ENCODE data around the gene DACH1. TPM values are rescaled to one million over a fixed set of nuclear protein-coding genes. Genes with fewer than 3 reads are reported as not detected.

Gene DACH1
- total RNA-seq, 1 donor from 2014 or later = 4.9 TPM

- intact Hi-C loops (cut with DNase I) = no loop called here
- DNase-seq (ENCODE audit: low spot score) (no peak), ATAC-seq (no peak)
Observed at GRCh38 chr13:71540098-71540497, 326.9 kb downstream of the DACH1 start.

DNA sequence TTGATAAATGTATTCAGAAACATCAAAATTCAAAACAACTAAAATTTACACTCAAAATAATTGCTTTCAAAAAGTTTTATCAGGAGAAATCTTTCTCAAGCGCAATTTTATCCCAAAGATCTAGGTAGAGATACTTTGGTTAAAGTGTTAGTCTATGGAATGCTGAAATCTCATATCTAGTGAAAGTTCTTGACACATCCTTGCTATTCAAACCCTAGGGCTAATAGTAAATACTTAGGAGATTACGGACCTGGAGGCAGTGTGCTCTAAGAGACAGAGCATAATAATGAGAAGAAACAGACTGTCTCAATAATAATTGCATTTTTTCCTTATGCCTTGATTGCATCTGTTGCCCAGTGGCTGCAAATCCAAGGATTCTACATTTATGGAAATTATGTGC lies 330.8 kb downstream of the DACH1 start:
- no peak for ATAC-seq
- intact Hi-C loops (cut with DNase I) = no loop called here

GRCh38 chr13:71524613-71525304 lies 342.2 kb downstream of the DACH1 start:
- ATAC-seq (no peak), DNase-seq (ENCODE audit: low spot score) (no peak)
- intact Hi-C loops (cut with DNase I) = loop anchor here (5.0 kb wide), 1 partner anchor 308 kb away; no protein-coding TSS in a partner anchor

More for the DNA sequence above, 330.8 kb downstream of the DACH1 start:
- no peak for DNase-seq (ENCODE audit: low spot score)

DNA sequence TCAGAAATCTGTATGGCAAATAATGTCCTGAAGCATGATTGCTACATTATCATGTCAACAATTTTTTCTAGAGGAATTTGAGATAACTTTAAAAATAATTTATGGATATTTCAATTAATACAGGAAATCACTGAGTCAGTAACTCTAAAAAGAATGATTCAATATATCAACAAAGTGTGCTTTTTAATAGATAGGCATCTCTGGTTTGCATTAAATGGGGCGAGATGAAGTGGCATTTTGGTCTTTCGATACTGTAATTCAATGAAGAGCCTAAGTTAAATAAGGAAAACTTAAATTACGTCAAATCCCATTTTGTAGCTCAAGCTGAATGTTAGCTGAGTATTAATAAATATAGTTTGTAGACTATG lies 342.8 kb downstream of the DACH1 start:
- intact Hi-C loops (cut with DNase I) = no loop called here
- DNase-seq (ENCODE audit: low spot score) (no peak), ATAC-seq (no peak)

DNA sequence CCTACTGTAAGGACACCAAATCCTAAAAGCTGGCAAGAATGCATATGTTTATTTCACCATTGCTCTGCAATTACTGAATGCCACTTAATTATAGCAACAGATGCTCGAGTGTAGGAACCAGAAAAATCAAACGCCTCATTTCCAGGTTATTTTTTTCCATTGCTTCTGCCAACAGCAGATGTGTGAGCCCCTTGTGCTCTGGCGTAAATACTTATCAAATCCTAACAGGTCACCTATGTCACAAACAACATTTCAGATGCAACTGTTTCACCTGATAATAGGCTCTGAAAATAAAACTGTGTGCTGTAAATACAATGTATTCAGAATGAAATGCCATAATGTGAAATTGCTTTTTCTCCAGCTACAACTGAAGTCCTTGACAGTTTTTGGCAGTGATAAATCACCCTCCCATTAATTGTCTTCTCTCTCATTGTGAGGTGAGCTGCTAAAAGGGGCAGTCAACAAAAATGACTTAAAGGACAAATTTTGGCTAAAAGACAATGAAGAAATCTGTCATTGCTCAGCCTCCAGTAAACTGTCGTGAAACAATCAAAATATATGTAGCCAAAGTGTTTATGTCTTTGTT lies 344.0 kb downstream of the DACH1 start:
- no peak for DNase-seq (ENCODE audit: low spot score)
- intact Hi-C loops (cut with DNase I) = no loop called here
- ATAC-seq = no peak

GRCh38 chr13:71517004-71517403 lies 350.0 kb downstream of the DACH1 start:
- intact Hi-C loops (cut with DNase I) = no loop called here
- DNase-seq (ENCODE audit: low spot score) (no peak), ATAC-seq (no peak)

- ATAC-seq = no peak
Observed at GRCh38 chr13:71516521-71516920, 350.5 kb downstream of the DACH1 start.

GRCh38 chr13:71515744-71516038 lies 351.3 kb downstream of the DACH1 start:
- ATAC-seq (no peak), DNase-seq (ENCODE audit: low spot score) (no peak)
- intact Hi-C loops (cut with DNase I) = no loop called here

More at GRCh38 chr13:71516521-71516920, 350.5 kb downstream of the DACH1 start:
- intact Hi-C loops (cut with DNase I) = no loop called here
- DNase-seq (ENCODE audit: low spot score) = no peak

GRCh38 chr13:71514900-71515743 lies 351.9 kb downstream of the DACH1 start:
- DNase-seq (ENCODE audit: low spot score) (no peak), ATAC-seq (no peak)
- intact Hi-C loops (cut with DNase I) = no loop called here

DNA sequence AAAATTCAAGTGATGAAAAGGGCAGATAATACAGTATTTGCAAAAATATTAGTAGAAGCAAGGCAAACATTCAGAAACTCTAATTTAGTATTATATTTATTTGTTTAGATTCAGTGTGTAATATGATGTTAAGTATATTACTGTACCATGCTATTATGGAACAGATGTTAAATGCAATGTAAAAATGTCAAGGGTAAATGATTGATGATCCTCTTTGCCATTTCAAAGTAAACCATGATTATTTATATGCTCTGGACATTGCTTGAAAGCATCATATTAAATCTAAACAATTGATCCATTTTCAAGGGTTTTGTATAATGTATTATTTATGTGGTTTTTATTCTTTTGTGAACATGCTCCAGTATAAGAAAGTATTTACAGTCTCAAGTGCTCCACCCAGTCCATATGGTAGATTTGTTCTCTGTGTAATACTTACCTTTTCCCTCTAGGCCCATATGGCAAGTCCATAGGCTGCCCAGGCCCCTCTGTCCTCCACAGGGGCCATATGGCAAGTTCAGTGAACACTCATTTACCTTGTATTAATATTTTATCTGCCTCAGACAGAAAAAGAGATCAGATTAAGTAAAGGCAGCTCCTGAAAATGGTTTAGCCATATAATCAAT lies 353.5 kb downstream of the DACH1 start:
- DNase-seq (ENCODE audit: low spot score) (no peak), ATAC-seq (no peak)
- intact Hi-C loops (cut with DNase I) = no loop called here

- no peak for ATAC-seq
- intact Hi-C loops (cut with DNase I) = no loop called here
- DNase-seq (ENCODE audit: low spot score) = no peak
Observed at GRCh38 chr13:71503781-71504180, 363.2 kb downstream of the DACH1 start.

- no peak for DNase-seq (ENCODE audit: low spot score)
- intact Hi-C loops (cut with DNase I) = no loop called here
- no peak for ATAC-seq
Observed at GRCh38 chr13:71499944-71500514, 367.0 kb downstream of the DACH1 start.

DNA sequence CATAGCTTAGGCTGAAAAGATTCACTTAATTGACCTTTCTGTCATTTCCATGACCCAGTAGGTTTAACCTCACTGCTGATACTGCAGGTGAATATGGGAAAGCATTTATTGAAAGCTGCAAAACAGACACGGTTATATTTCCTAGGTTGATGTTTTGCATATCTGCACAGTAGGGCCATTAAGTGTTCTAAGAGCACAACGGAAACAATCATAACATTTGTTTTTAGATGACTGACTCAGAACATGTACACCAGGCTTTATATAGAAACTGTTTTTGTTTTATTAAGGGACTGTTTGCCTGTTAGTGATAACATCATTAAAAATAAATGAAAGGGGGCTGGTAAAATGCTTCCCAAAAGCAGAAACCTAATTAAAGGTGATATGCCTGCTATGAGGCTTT lies 367.8 kb downstream of the DACH1 start:
- ATAC-seq = no peak
- no peak for DNase-seq (ENCODE audit: low spot score)
- intact Hi-C loops (cut with DNase I) = no loop called here

GRCh38 chr13:71493189-71493588 lies 373.8 kb downstream of the DACH1 start:
- intact Hi-C loops (cut with DNase I) = no loop called here
- DNase-seq (ENCODE audit: low spot score) = no peak
- ATAC-seq = no peak

- intact Hi-C loops (cut with DNase I) = no loop called here
- DNase-seq (ENCODE audit: low spot score) = no peak
- ATAC-seq = no peak
Observed at GRCh38 chr13:71492346-71492871, 374.6 kb downstream of the DACH1 start.

- no peak for ATAC-seq
- intact Hi-C loops (cut with DNase I) = no loop called here
- no peak for DNase-seq (ENCODE audit: low spot score)
Observed at GRCh38 chr13:71491010-71491409, 376.0 kb downstream of the DACH1 start.

DNA sequence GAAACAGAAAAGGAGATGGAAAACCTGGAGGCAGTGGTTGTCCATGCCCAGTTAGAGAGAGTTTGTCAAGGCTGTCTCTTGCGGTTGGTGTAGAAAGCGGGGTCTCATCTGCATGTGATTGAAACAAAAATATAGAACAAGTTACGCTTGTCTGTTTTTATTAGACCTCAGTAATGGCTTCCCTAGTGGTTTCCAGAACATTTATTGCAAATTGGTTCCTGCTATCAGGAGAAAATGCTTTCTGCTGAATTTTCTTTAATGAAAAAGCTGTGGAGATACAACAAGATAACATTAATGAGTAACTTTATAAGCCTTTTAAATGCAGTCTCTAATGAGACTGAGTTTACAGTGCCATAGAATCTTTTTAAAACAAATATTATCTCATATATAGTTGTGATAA lies 378.0 kb downstream of the DACH1 start:
- ATAC-seq (no peak), DNase-seq (ENCODE audit: low spot score) (no peak)
- intact Hi-C loops (cut with DNase I) = no loop called here

DNA sequence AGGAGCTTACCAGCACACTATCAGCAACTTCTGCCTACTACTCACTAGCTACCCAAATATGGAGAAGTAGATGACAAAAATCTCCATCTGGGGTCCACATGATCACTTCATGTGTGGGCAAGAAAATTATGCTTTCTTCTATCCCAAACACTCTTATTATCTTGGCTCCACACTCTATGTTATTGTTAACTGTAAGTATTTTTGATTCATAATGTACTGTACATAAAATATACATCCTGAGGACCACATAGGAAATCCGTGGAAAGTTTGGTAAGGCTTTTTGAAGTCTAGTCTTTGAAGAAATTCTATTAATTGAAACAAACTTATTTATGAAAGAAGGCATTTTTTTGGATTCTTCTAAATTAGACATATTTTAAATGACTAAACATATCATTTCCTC lies 378.8 kb downstream of the DACH1 start:
- DNase-seq (ENCODE audit: low spot score) (no peak), ATAC-seq (no peak)
- intact Hi-C loops (cut with DNase I) = no loop called here

DNA sequence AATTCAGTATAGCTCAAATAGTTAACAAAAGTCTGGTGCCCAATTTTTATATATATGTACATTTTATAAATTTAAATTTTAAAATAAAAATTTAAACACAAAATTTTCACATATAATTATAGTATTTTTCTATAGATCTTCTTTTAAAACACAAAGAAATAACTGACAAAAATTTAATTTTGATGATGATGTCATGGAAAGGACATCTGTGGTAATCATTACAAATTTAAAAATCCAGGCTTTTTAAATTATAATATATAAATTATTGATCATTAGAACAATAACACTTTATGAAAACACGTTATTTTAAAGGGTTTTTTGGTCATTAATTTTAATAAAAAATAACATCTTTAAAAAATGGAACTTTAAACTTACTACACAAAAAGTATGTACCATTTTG lies 381.1 kb downstream of the DACH1 start:
- no peak for ATAC-seq
- no peak for DNase-seq (ENCODE audit: low spot score)
- intact Hi-C loops (cut with DNase I) = no loop called here
